Mammary epithelial cell (primary cell): ENCODE data around the gene NCK1.

Experiments
- EZH2 ChIP-seq: IDR thresholded peaks from 2 replicates; pipeline ENCODE4 v1.6.1; 2012; ENCODE audit warnings: low read length, inconsistent platforms, borderline replicate concordance
- TF ChIP-seq, protein P1 (sequence below), 2 donors: IDR thresholded peaks in 1 of 2; conservative IDR thresholded peaks in 1 of 2; 2 replicates each; pipeline ENCODE4 v1.5.1; 2011 to 2012; ENCODE audit warnings: inconsistent platforms in 2 of 2, low read length in 2 of 2, mild to moderate bottlenecking in 2 of 2, control low read depth in 1 of 2, low read depth in 1 of 2; ENCODE audit not compliant: insufficient read depth in 1 of 2; ENCODE audit errors: extremely low read depth in 1 of 2

DNA sequence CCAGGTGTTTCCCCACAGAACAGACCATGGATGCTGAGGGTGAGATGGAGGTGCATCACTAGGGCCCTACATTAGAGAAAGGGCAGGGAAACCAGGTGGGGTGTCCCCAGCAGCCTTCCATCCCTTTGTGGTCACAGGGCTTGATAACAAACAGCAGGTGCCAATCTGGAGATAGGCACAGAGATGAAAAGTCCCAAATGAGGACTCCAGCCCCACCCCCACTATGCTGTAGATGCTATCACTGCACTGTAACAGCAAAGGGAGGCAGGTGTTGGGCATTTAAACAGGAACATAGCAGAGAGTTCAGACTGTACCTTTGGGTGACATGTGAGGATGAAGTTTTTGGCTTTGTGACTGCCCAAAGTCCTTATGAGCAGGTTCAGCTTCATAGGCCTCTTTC is 117.2 kb downstream of the NCK1 start:
- TF ChIP-seq, protein P1, sequence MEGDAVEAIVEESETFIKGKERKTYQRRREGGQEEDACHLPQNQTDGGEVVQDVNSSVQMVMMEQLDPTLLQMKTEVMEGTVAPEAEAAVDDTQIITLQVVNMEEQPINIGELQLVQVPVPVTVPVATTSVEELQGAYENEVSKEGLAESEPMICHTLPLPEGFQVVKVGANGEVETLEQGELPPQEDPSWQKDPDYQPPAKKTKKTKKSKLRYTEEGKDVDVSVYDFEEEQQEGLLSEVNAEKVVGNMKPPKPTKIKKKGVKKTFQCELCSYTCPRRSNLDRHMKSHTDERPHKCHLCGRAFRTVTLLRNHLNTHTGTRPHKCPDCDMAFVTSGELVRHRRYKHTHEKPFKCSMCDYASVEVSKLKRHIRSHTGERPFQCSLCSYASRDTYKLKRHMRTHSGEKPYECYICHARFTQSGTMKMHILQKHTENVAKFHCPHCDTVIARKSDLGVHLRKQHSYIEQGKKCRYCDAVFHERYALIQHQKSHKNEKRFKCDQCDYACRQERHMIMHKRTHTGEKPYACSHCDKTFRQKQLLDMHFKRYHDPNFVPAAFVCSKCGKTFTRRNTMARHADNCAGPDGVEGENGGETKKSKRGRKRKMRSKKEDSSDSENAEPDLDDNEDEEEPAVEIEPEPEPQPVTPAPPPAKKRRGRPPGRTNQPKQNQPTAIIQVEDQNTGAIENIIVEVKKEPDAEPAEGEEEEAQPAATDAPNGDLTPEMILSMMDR (conservative IDR thresholded peaks at IDR 0.05 in 1 of 2, IDR thresholded peaks at IDR 0.05 in 1 of 2; ENCODE audit: extremely low read depth in 1 of 2, insufficient read depth in 1 of 2, low read depth in 1 of 2, low read length in 2 of 2), result no peak
- TF ChIP-seq EZH2, result no peak
